Neural crest cell (in vitro differentiated cells): Measurements from ENCODE around the gene PRMT5. TPM values are rescaled to one million over a fixed set of nuclear protein-coding genes. Genes with fewer than 3 reads are reported as not detected.
A peak's percentile ranks its signal among the peaks of the same experiment; 100 is the strongest.

Source experiments
- DNase-seq: peaks from one replicate; pipeline ENCODE4 v3.0.0; 2021; ENCODE audit warnings: low read depth, mixed read lengths, low spot score
- H3K27ac Mint-ChIP-seq: one replicate; pipeline ENCODE4 v1.8.0; 2021; ENCODE audit warnings: mild to moderate bottlenecking, mixed read lengths; ENCODE audit not compliant: unreplicated experiment
- H3K27me3 Mint-ChIP-seq: 2 replicates; pipeline ENCODE4 v1.8.0; 2021; ENCODE audit warnings: low read depth, mild to moderate bottlenecking, mixed read lengths
- H3K36me3 Mint-ChIP-seq: 2 replicates; pipeline ENCODE4 v1.8.0; 2021; ENCODE audit warnings: low read depth, mild to moderate bottlenecking, mixed read lengths
- H3K4me1 Mint-ChIP-seq: 2 replicates; pipeline ENCODE4 v1.8.0; 2021; ENCODE audit warnings: mixed read lengths
- H3K4me3 Mint-ChIP-seq: one replicate; pipeline ENCODE4 v1.8.0; 2021; ENCODE audit warnings: mild to moderate bottlenecking, mixed read lengths
- H3K9me3 Mint-ChIP-seq: 2 replicates; pipeline ENCODE4 v1.8.0; 2021; ENCODE audit warnings: mixed read lengths
- total RNA-seq: library from RNA; stranded (reverse); gene quantifications from 2 replicates; pipeline ENCODE4 v1.2.1, GENCODE V29; 2021
- TF ChIP-seq, protein P1 (sequence below): fragments of 200-600 bp; sonication (generic); conservative IDR thresholded peaks from 2 replicates; pipeline ENCODE4 v1.5.0; 2021; ENCODE audit warnings: antibody characterized with exemption, mild to moderate bottlenecking

The PRMT5 gene
- total RNA-seq, 1 donor from 2014 or later, result 134 TPM

DNA sequence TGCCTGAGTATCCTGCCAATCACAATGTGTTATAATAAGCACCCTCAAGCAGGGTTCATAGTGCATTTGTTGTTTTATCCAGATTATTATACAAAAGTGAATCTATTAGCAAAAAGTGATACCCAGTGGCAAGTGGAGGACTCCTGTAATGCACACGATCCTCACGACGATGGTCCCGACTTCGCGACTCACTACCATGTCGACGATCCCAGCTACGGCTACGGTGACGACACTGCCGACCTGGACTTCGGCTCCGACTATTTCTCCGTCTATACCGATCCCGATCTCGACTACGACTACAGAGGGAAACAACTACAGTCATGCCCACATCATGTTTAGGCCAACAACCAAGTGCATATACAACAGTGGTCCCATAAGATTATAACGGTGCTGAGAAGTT lies 23.1 kb downstream of the PRMT5 start:
- Mint-ChIP-seq H3K4me3 (no peak overlapping the region), H3K27ac (no peak overlapping the region), H3K27me3 (no peaks in the 10 kb centered on the region), H3K9me3 (no peaks in the 10 kb centered on the region), H3K36me3 (peaks cover 30% of the 10 kb centered on the region), H3K4me1 (no peaks in the 10 kb centered on the region)
- TF ChIP-seq, protein P1, sequence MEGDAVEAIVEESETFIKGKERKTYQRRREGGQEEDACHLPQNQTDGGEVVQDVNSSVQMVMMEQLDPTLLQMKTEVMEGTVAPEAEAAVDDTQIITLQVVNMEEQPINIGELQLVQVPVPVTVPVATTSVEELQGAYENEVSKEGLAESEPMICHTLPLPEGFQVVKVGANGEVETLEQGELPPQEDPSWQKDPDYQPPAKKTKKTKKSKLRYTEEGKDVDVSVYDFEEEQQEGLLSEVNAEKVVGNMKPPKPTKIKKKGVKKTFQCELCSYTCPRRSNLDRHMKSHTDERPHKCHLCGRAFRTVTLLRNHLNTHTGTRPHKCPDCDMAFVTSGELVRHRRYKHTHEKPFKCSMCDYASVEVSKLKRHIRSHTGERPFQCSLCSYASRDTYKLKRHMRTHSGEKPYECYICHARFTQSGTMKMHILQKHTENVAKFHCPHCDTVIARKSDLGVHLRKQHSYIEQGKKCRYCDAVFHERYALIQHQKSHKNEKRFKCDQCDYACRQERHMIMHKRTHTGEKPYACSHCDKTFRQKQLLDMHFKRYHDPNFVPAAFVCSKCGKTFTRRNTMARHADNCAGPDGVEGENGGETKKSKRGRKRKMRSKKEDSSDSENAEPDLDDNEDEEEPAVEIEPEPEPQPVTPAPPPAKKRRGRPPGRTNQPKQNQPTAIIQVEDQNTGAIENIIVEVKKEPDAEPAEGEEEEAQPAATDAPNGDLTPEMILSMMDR, result no peak
- no peak for DNase-seq

DNA sequence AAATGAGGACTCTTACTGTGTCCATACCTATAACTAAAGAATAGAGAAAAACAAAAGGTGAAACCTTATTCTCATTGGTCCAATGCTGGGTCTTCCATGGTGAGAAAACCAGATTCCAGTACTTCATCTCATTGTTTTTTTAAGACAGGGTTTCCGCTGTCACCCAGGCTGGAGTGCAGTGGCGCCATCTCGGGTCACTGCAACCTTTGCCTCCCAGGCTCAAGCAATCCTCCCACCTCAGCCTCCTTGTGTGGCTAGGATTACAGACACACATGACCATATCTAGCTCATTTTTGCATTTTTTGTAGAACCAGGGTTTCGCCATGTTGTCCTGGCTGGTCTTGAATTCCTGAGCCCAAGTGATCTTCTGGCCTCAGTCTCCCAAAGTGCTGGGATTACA lies 23.5 kb downstream of the PRMT5 start:
- TF ChIP-seq, protein P1, result no peak
- Mint-ChIP-seq H3K9me3 (no peaks in the 10 kb centered on the region), H3K4me1 (no peaks in the 10 kb centered on the region), H3K27ac (no peak overlapping the region), H3K4me3 (no peak overlapping the region), H3K27me3 (no peaks in the 10 kb centered on the region), H3K36me3 (peaks cover 30% of the 10 kb centered on the region)
- DNase-seq, result no peak

DNA sequence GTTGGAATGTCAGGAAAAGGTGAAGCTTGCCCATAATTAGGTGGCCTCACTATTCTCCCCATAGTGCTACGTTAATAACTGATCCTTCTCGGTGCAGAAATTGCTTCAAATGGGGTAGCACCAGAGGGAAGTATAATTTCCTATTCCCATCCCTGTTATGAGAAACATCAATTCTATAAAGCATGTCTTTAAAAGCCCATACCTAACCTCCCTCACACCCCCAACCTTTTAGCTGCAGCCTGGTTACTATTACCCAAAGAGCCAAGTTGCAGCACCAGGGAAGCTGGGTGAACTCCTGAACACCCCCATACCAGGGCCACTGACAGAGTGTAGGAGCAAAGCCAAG lies 25.5 kb downstream of the PRMT5 start:
- peaks cover 24% of the 10 kb centered on the region for H3K36me3 Mint-ChIP-seq

DNA sequence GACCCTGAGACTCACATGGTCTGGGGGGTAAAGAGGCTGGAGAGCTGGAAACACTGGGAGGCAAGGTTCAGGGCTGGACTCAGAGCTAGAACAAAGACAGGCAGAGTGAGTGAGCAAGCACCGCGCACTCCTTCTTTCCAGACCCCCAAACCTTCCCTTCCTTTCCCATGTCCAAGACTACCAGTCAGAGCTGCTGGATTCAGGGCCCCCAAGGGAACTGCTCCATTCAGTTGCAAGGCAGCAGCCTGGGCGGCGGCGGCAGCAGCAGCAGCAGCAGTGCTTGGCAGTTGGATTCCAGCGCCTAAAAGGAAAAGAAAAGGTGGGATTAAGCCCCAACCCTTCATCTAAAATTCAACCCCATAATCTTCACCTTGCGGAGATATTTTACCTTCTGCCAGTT lies 27.4 kb downstream of the PRMT5 start:
- no peak for DNase-seq
- no peaks in the 10 kb centered on the region for H3K4me1 Mint-ChIP-seq
- no peak overlapping the region for H3K27ac Mint-ChIP-seq
- H3K27me3 Mint-ChIP-seq, result no peaks in the 10 kb centered on the region
- no peaks in the 10 kb centered on the region for H3K9me3 Mint-ChIP-seq
- TF ChIP-seq, protein P1, result no peak
- H3K36me3 Mint-ChIP-seq, result peaks cover 24% of the 10 kb centered on the region
- H3K4me3 Mint-ChIP-seq, result no peak overlapping the region

More for the DNA sequence above, 25.5 kb downstream of the PRMT5 start:
- Mint-ChIP-seq H3K4me3 (no peak overlapping the region), H3K9me3 (no peaks in the 10 kb centered on the region), H3K27me3 (no peaks in the 10 kb centered on the region), H3K4me1 (no peaks in the 10 kb centered on the region), H3K27ac (no peak overlapping the region)
- DNase-seq, result no peak
- TF ChIP-seq, protein P1, result no peak

DNA sequence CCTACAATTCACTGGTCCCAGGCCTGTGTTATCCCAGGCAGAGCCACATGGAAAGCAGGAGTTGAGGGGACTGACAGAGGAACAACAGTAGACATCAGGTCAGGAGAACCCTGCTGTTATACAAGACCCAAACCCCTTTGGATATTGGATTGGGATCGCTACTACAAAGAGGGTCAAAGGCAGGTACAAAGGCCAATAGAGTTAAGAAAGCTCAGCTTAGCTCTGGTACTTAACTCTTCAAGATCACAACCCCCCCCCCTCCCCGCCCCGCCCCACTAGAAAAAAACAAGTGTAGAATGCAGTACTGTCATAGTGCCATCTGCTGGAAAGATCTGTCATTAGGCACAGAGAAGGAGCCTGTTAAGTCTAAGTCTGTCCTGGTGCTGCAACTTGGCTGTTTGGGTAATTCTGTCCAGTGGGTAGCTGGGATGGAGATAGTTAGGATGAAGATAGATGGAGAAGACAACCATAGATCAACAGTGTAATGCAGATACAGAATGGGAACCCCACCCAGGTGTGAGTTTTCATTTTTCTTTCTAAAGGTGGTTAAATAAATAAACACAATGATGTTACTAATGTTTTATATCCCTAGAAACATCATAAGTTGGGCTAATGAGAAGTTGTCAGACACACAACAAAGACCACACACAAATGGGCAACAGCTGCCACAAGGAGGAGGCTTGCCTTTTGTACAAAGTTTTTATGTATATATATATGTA lies 28.9 kb downstream of the PRMT5 start:
- no peaks in the 10 kb centered on the region for H3K27me3 Mint-ChIP-seq
- no peaks in the 10 kb centered on the region for H3K4me1 Mint-ChIP-seq
- no peak overlapping the region for H3K27ac Mint-ChIP-seq
- H3K9me3 Mint-ChIP-seq, result no peaks in the 10 kb centered on the region
- peak; percentile 27 for DNase-seq
- TF ChIP-seq, protein P1, result peak; percentile 68
- H3K36me3 Mint-ChIP-seq, result peaks cover 15% of the 10 kb centered on the region
- no peak overlapping the region for H3K4me3 Mint-ChIP-seq
